ENCODE results near the gene MTCL1. TPM values are rescaled to one million over a fixed set of nuclear protein-coding genes. Genes with fewer than 3 reads are reported as not detected.
"Not testable (repeated sequence)": the region's sequence is repeated elsewhere in the genome, so short reads cannot be mapped to it uniquely, and the experiment has no call there.

MTCL1 gene
- total RNA-seq, 4 donors from 2014 or later = 2.2 to 6.8 (median 4.0) TPM

- DNase-seq (ENCODE audit: low spot score in 2 of 2) = no peak
- no peak overlapping the region for H3K4me3 ChIP-seq (ENCODE audit: low read depth, poor library complexity, severe bottlenecking)
- intact Hi-C loops (cut with DNase I; ENCODE audit: low total_unique reads) = no loop called here
- WGBS, 2 donors = 57 to 61% methylated on average over 7 of the region's 7 CpGs
- no peak for TF ChIP-seq CTCF (IDR thresholded peaks at IDR 0.05)
- no peak for TF ChIP-seq POLR2A (IDR thresholded peaks at IDR 0.05)
Measured at GRCh38 chr18:8757396-8757997, 52.1 kb downstream of the MTCL1 start.

GRCh38 chr18:8758466-8758865, 53.1 kb downstream of the MTCL1 start:
- DNase-seq (ENCODE audit: low spot score in 2 of 2) = no peak
- WGBS, 2 donors = 94 to 98% methylated on average over 4 of the region's 4 CpGs
- no peak overlapping the region for H3K4me3 ChIP-seq (ENCODE audit: low read depth, poor library complexity, severe bottlenecking)
- TF ChIP-seq POLR2A (IDR thresholded peaks at IDR 0.05) = no peak
- TF ChIP-seq CTCF (IDR thresholded peaks at IDR 0.05) = no peak
- intact Hi-C loops (cut with DNase I; ENCODE audit: low total_unique reads) = no loop called here

- 92 to 99% methylated on average over 2 of the region's 2 CpGs for WGBS, 2 donors
- intact Hi-C loops (cut with DNase I; ENCODE audit: low total_unique reads) = no loop called here
- H3K4me3 ChIP-seq (ENCODE audit: low read depth, poor library complexity, severe bottlenecking) = no peak overlapping the region
- DNase-seq (ENCODE audit: low spot score in 2 of 2) = no peak
- TF ChIP-seq POLR2A (IDR thresholded peaks at IDR 0.05) (no peak), CTCF (IDR thresholded peaks at IDR 0.05) (no peak)
Measured at GRCh38 chr18:8760984-8761383, 55.6 kb downstream of the MTCL1 start.

GRCh38 chr18:8761535-8761934, 56.2 kb downstream of the MTCL1 start:
- intact Hi-C loops (cut with DNase I; ENCODE audit: low total_unique reads); H3K4me3 ChIP-seq (ENCODE audit: low read depth, poor library complexity, severe bottlenecking); DNase-seq (ENCODE audit: low spot score in 2 of 2): not testable (repeated sequence)
- WGBS, 2 donors = 91 to 95% methylated on average over 3 of the region's 3 CpGs

GRCh38 chr18:8762968-8763367, 57.6 kb downstream of the MTCL1 start:
- intact Hi-C loops (cut with DNase I; ENCODE audit: low total_unique reads) = no loop called here
- TF ChIP-seq CTCF (IDR thresholded peaks at IDR 0.05) = no peak
- no peak for TF ChIP-seq POLR2A (IDR thresholded peaks at IDR 0.05)
- no peak overlapping the region for H3K4me3 ChIP-seq (ENCODE audit: low read depth, poor library complexity, severe bottlenecking)
- WGBS, 2 donors = 83 to 89% methylated on average over 5 of the region's 5 CpGs
- DNase-seq (ENCODE audit: low spot score in 2 of 2) = no peak

- DNase-seq (ENCODE audit: low spot score in 2 of 2) = no peak
- TF ChIP-seq POLR2A (IDR thresholded peaks at IDR 0.05) (no peak), CTCF (IDR thresholded peaks at IDR 0.05) (no peak)
- no peak overlapping the region for H3K4me3 ChIP-seq (ENCODE audit: low read depth, poor library complexity, severe bottlenecking)
- intact Hi-C loops (cut with DNase I; ENCODE audit: low total_unique reads) = no loop called here
- 52 to 62% methylated on average over 2 of the region's 2 CpGs for WGBS, 2 donors
Measured at GRCh38 chr18:8763611-8764010, 58.3 kb downstream of the MTCL1 start.
